HG02763 (cell line): Measurements from ENCODE around the gene LENG9.
"Not testable (repeated sequence)": the region's sequence is repeated elsewhere in the genome, so short reads cannot be mapped to it uniquely, and the experiment has no call there.

ENCODE experiments used
- ATAC-seq: cut with Tn5 transposase; IDR thresholded peaks from one replicate; pipeline ENCODE4 v1.9.1; 2021; ENCODE audit warnings: mild to moderate bottlenecking, moderate library complexity; ENCODE audit not compliant: unreplicated experiment

LENG9 gene

GRCh38 chr19:54480051-54480450 lies 16.5 kb upstream of the LENG9 start:
- no peak for ATAC-seq

- ATAC-seq = no peak
Observed at GRCh38 chr19:54478677-54479266, 15.2 kb upstream of the LENG9 start.

- ATAC-seq = no peak
Observed at GRCh38 chr19:54477650-54478049, 14.1 kb upstream of the LENG9 start.

DNA sequence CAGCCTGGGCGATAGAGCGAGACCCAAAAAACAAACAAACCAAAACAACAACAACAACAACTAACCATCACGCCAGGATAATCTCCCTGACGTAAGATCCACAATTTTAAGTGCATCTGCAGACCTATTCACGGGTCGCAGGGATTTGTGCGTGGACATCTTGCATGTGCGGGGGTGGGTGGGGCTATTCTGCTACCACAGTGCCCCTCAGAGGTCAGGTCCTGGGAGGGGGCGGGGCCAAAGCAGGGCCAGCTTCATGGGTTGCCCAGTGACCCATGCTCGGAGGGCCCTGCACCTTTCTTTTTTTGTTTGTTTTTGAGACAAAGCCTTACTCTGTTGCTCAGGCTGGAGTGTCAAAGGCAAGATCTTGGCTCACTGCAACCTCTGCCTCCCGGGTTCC lies 12.1 kb upstream of the LENG9 start:
- no peak for ATAC-seq

DNA sequence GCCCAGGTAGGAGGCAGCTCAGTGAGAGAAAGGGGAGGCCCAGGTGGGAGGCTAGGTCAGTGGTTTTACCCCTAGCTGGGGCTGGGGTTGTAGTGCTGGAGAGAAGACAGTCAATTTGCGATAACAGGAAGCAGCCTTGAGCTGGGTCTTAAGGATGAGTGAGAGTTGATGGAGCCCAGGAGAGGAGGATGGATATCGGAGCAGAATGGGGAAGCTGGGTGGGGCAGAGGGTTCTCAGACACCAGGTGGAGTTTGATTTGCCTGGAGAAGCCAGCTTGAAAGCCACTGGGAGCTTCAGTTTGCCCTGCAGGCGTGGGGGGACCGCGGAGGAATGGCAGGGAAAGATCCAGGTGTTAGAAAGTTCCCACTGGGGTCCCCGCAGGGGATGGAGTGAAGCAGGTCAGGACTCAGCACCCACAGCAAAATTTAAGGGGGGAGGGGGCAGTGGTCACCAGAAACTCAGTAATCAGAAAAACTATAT lies 10.4 kb upstream of the LENG9 start:
- ATAC-seq = no peak

- ATAC-seq = no peak
Observed at GRCh38 chr19:54473071-54473891, 9.7 kb upstream of the LENG9 start, which contains the start of gene CDC42EP5. TSS of gene CDC42EP5 (minus strand) at chr19:54473296. CDS start at chr19:54465547, 7,749 bp downstream.

- no peak for ATAC-seq
Observed at GRCh38 chr19:54470991-54471782, 7.6 kb upstream of the LENG9 start.

DNA sequence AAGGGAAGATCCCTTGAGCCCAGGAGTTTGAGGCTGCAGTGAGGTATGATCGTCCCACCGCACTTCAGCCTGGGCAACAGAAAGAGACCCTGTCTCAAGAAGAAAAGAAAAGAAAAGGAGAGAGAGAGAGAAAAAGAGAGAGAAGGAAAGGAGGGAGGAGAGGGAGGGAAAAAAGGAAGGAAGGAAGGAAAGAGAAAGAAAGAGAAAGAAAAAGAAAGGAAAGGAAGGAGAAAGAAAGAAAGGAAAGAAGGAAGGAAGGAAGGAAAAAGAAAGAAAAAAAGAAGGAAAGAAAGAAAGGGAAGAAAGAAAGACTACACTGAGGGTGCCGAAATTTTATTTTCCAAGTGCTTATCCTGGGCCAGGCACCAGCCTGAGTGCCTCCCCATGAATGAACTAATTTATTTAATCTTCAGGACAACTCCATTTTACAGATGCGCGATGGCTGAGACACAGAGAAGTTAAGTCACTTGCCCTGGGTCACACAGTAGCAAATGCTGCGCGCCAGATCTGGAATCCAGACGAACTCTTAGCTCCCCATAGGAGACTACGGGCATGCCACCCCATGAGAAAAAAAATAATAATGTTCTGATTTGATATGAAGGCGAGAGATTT lies 6.8 kb upstream of the LENG9 start:
- ATAC-seq = no peak

DNA sequence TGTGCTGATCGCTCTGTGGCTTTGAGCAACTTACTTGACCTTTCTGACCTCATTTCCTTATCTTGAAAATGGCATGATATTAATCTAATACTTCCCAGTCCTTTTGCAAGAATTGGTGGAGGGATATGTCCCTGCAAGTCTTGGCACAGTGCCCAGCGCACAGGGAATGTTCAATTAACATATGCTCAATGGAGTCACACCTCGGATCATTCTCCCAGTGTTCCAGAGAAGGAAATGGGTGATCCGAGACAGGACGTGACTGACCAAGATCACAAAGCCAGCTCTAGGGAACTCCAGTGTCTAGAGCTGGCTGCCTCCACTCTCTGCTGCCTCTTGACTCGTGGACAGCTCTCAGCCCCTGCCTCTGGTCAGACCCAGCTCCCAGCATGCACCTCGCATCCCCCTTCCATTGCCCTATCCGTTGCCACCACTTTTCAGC lies 5.9 kb upstream of the LENG9 start:
- no peak for ATAC-seq

DNA sequence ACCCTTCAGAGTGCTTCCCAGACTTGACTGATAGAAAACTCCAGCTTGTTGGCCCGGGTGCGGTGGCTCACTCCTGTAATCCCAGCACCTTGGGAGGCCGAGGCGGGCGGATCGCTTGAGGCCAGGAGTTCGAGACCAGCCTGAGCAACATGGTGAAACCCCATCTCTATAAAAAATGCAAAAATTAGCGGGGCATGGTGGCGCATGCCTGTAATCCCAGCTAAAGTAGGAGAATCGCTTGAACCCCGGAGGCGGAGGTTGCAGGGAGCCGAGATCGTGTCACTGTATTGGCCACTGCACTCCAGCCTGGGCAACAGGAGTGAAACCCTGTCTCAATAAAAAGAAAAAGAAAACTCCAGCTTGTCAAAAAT lies 2.5 kb upstream of the LENG9 start:
- not testable (repeated sequence) for ATAC-seq

- no peak for ATAC-seq
Observed at GRCh38 chr19:54465426-54466109, 2.0 kb upstream of the LENG9 start.

- peak; percentile 37 for ATAC-seq
Observed at GRCh38 chr19:54464630-54465425, 1.2 kb upstream of the LENG9 start.

GRCh38 chr19:54464044-54464629 lies 559 bp upstream of the LENG9 start:
- peak; percentile 40 for ATAC-seq

- ATAC-seq = peak; percentile 2
Observed at GRCh38 chr19:54462655-54463530, 685 bp downstream of the LENG9 start.

- ATAC-seq = no peak
Observed at GRCh38 chr19:54462047-54462654, 1.4 kb downstream of the LENG9 start.

GRCh38 chr19:54461613-54462012 lies 2.0 kb downstream of the LENG9 start:
- no peak for ATAC-seq

DNA sequence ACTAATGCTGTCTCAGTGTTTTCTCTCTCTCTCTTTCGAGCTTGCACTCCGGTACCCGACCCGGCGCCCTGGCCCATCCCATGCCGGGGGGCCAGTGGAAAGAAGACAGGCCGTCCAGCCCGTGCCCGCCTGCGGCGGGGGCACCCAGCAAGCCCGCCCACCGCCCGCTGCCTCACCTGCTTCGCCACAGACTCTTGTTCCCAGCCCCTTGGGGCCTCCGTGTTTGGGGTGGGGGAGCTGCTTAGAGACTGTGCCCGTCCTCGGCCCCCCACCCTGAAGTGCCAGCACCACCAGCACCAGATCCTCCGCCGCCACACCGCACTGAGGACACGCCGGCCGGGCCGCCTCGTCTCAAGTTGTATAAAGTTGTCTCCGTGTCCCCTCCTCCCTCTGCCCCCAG lies 2.4 kb downstream of the LENG9 start:
- ATAC-seq = no peak
